A549 treated with AZD9567 at 1 μM for 4 hours (cell line): ENCODE measurements around the gene AKR1E2. TPM values are rescaled to one million over a fixed set of nuclear protein-coding genes. Genes with fewer than 3 reads are reported as not detected.

Experiments
- total RNA-seq: library from RNA; stranded (reverse); fragments of 200-300 nt; extraction: Qiagen RNA extraction; gene quantifications from 5 replicates; pipeline ENCODE4 v1.2.3, GENCODE V29; 2022; ENCODE audit not compliant: insufficient read depth

The AKR1E2 gene
- 5.6 to 10.8 TPM (median 6.6 TPM) in 5 replicates for total RNA-seq

DNA sequence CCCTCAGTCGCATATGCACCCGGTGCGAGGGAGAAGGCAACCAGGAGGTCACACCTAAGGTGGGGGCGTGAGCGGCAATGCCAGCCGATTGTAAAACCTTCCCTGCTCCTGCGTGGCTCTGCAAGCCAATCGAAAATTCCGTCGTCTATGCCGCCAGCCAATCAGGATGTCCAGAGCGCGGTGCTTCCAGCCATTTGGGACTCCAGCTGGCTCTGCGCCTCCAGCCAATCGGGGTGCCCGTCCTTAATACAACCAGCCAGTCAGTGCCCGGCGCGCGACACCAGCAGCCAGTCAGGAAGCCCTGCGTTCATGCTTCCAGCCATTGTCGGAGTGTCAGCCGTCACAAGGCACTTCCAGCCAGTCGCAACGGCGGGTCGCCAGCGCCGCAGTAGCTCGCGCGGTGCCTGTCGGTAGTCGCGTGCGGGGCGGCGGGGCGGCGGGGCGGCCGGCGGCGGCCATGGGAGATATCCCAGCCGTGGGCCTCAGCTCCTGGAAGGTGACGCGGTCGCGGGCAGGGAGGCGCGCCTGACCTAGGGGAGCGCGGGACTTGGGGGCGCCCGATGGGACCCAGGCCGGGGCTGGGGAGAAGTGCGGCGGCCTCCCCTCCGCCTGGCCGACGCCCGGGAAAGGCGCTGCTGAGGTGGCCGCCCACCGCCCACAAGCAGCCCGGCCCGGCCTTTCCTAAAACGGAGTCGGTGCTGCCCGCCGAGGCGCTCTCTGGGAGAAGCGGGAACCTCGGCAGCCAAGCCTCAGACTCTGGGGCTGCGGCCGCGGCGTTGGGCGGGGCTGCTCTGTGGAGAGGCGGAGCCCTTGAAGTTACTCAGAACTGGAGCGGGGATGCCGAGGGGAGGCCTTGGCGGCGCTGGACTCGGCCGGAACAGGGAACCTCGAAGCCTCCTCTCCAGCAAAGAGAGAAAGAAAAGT is at the start of gene AKR1E2:
Gene AKR1E2, plus strand, starts transcription at position 340 of the 924 bp plus-strand sequence. Its CDS starts 118 bp downstream, at position 458.

Other genes starting within 250 kb of the AKR1E2 start
- gene AKR1C1, start 137.2 kb downstream of the AKR1E2 start, total RNA-seq: 469 to 596 TPM (median 558 TPM) in 5 replicates
- gene AKR1C2, start 177.7 kb downstream of the AKR1E2 start, total RNA-seq: 3,087 to 4,133 TPM (median 3,375 TPM) in 5 replicates